HepG2 (cell line): ENCODE measurements around the gene COPS7A.

ENCODE experiments used
- ATF7 ChIP-seq, 2 experiments: fragments of 450-650 bp in 1 of 2; sonication (generic) in 1 of 2; formaldehyde crosslinking in 1 of 2; IDR thresholded peaks; 2 replicates each; pipeline versions ENCODE4 v1.4.0 to v1.6.1; 2016 to 2020; ENCODE audit warnings: antibody characterized with exemption in 1 of 2, mild to moderate bottlenecking in 1 of 2, missing genetic modification reagents in 1 of 2
- CREB1 ChIP-seq, 2 experiments: fragments of 450-650 bp in 1 of 2; IDR thresholded peaks; 2 replicates each; pipeline ENCODE4 v1.6.1; 2016 to 2017; ENCODE audit warnings: control low read depth in 1 of 2, mild to moderate bottlenecking in 1 of 2, missing compliant biosample characterization in 1 of 2, missing genetic modification characterization in 1 of 2
- CTCF ChIP-seq: sonication (generic); formaldehyde crosslinking; IDR thresholded peaks from 2 replicates; pipeline ENCODE4 v1.5.0; 2020; ENCODE audit warnings: mild to moderate bottlenecking, missing genetic modification reagents, moderate library complexity
- ETS1 ChIP-seq: sonication (generic); formaldehyde crosslinking; IDR thresholded peaks from 2 replicates; pipeline ENCODE4 v1.4.0; 2020; ENCODE audit warnings: missing genetic modification reagents
- FIP1L1 ChIP-seq: fragments of 200-400 bp; formaldehyde crosslinking; IDR thresholded peaks from 2 replicates; pipeline ENCODE4 v1.6.1; 2018; ENCODE audit warnings: low read depth, mild to moderate bottlenecking, low read length, moderate library complexity, borderline replicate concordance; ENCODE audit not compliant: insufficient read depth
- MAFF ChIP-seq: IDR thresholded peaks from 2 replicates; pipeline ENCODE4 v1.6.1; 2011; ENCODE audit warnings: low read depth, low read length, improper control_type of control experiment
- PCBP2 ChIP-seq: fragments of 200-400 bp; formaldehyde crosslinking; optimal IDR thresholded peaks from 2 replicates; pipeline ENCODE3; 2018; ENCODE audit warnings: low read length, low read depth; ENCODE audit not compliant: poor library complexity, severe bottlenecking
- POLR2AphosphoS5 ChIP-seq: IDR thresholded peaks from 2 replicates; pipeline ENCODE4 v1.6.1; 2012; ENCODE audit warnings: low read depth, low read length
- PTBP1 ChIP-seq: fragments of 200-400 bp; formaldehyde crosslinking; IDR thresholded peaks from 2 replicates; pipeline ENCODE4 v1.6.1; 2018; ENCODE audit warnings: low read length, low read depth; ENCODE audit not compliant: poor library complexity, severe bottlenecking
- TAF1 ChIP-seq: sonication (generic); formaldehyde crosslinking; IDR thresholded peaks from 2 replicates; pipeline ENCODE4 v1.4.0; 2020; ENCODE audit warnings: missing genetic modification reagents
- ZNF678 ChIP-seq: sonication (generic); formaldehyde crosslinking; IDR thresholded peaks from 2 replicates; pipeline ENCODE4 v1.4.0; 2020; ENCODE audit warnings: mild to moderate bottlenecking, missing genetic modification reagents
- ZNF709 ChIP-seq: sonication (generic); formaldehyde crosslinking; IDR thresholded peaks from 2 replicates; pipeline ENCODE4 v1.5.0; 2020; ENCODE audit warnings: mild to moderate bottlenecking, missing genetic modification reagents
- ZNF841 ChIP-seq: sonication (generic); formaldehyde crosslinking; IDR thresholded peaks from 2 replicates; pipeline ENCODE4 v1.8.1; 2023; ENCODE audit warnings: missing genetic modification reagents, borderline replicate concordance

- TF ChIP-seq TAF1 (CRISPR knock-in tag) (peak; percentile 45; the same call in 1 of the 2 replicates), PTBP1 (peak; percentile 3), ZNF709 (peak; percentile 69; the same call in 1 of the 2 replicates), ZNF841 (CRISPR knock-in tag) (no peak), CTCF (peak; percentile 35; the same call in 1 of the 2 replicates), ATF7 (IDR thresholded peaks at IDR 0.05) (no peak), ATF7 (CRISPR knock-in tag; IDR thresholded peaks at IDR 0.05) (0 out of 2 replicates have a peak, but pooled peaks have one; percentile 64), ETS1 (CRISPR knock-in tag) (no peak), POLR2AphosphoS5 (peak; percentile 80), ZNF678 (CRISPR knock-in tag) (no peak), CREB1 (IDR thresholded peaks at IDR 0.05) (no peak), CREB1 (CRISPR knock-in tag; IDR thresholded peaks at IDR 0.05) (no peak), FIP1L1 (no peak), MAFF (no peak), PCBP2 (no peak)
Observed at GRCh38 chr12:6767353-6768319, 43.8 kb downstream of the COPS7A start.
